AG09309 (cell line): ENCODE measurements around the gene SAP25.

ENCODE experiments used
- DNase-seq: peaks from one replicate; pipeline ENCODE4 v3.0.0-alpha.2; 2010; ENCODE audit warnings: low read depth
- H3K4me3 ChIP-seq: 2 replicates; pipeline ENCODE4 v1.5.1; 2011; ENCODE audit warnings: mild to moderate bottlenecking, low read depth, low read length, moderate library complexity; ENCODE audit not compliant: control insufficient read depth
- CTCF ChIP-seq: IDR thresholded peaks from 2 replicates; pipeline ENCODE4 v1.5.1; 2011; ENCODE audit warnings: mild to moderate bottlenecking, low read depth, low read length, inconsistent platforms; ENCODE audit not compliant: insufficient read depth, control insufficient read depth; ENCODE audit errors: missing control alignments

SAP25 gene

DNA sequence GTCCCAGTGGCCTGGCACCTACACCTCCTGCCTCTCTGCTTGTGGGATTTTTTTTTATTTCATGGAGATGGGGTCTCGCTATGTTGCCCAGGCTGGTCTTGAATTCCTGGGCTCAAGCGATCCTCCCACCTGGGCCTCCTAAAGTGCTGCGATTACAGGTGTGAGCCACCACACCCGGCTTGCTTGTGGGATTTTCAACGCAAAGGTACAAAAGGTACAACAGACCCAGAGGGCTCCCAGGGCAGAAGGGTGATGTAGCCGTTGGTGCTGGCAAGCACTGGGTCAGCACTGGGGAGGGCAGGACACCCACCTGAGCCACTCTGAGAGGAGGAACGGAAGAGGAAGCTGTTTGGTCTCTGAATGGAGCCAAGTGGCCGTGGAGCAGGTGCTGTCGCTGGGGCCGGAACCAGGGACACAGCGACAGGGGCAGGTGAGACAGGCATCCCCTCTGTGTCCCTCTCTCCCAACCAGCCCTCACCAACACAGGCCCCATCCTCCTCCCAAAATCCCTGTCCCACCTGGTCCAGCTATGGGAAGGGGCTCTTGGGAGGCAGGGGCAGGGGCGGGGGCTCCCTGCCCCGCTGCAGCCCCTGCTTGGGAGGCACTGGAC is 2.8 kb upstream of the SAP25 start:
- DNase-seq = no peak

GRCh38 chr7:100575746-100576383 is 2.2 kb upstream of the SAP25 start:
- no peak for DNase-seq
- TF ChIP-seq CTCF = no peak
- no peak overlapping the region for H3K4me3 ChIP-seq

More for the DNA sequence above, 2.8 kb upstream of the SAP25 start:
- no peak for TF ChIP-seq CTCF
- H3K4me3 ChIP-seq = no peak overlapping the region

- H3K4me3 ChIP-seq = no peak overlapping the region
Measured at GRCh38 chr7:100575206-100575631, 1.5 kb upstream of the SAP25 start.

DNA sequence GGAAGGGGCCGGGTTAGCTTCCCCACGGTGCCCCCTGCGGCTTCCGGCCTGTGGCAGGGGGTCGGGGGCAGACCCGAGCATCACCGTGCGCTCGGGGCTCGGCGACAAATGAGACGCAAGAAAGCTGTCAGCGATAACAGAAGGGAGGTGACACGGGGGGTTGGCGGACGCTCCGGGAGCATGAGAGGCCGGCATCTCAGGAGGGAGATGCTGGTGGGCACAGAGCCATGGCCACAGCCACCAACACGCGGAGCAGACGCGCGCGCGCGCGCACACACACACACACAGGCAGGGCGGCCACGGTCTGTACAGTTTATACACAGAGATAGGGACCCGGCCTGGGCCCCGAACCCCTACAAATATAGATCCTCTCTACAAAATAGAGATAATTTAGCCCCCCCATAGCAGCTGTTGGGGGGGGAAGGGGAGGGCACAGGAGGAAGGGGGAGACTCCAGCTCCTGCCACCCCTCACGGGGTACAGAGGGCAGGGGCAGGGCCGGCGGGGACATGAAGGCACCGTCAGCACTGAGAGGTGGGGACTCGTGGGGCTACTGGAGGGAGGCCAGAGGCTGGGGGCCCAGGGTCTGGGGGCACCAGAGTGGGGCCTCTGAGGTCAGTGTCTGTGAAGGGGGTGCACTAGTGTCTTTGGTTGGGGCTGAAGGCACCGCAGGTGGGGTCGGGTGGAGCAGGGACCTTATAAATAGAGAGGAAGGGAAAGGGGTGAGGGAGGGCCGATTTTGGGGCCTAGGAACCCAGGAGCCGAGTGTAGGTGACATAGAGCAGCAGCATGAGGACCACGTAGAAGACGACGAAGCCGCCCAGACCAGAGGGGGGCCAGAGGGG is 884 bp upstream of the SAP25 start:
- no peak for DNase-seq
- no peak for TF ChIP-seq CTCF
- H3K4me3 ChIP-seq = no peak overlapping the region

More at GRCh38 chr7:100575206-100575631, 1.5 kb upstream of the SAP25 start:
- DNase-seq = no peak
- TF ChIP-seq CTCF = no peak

DNA sequence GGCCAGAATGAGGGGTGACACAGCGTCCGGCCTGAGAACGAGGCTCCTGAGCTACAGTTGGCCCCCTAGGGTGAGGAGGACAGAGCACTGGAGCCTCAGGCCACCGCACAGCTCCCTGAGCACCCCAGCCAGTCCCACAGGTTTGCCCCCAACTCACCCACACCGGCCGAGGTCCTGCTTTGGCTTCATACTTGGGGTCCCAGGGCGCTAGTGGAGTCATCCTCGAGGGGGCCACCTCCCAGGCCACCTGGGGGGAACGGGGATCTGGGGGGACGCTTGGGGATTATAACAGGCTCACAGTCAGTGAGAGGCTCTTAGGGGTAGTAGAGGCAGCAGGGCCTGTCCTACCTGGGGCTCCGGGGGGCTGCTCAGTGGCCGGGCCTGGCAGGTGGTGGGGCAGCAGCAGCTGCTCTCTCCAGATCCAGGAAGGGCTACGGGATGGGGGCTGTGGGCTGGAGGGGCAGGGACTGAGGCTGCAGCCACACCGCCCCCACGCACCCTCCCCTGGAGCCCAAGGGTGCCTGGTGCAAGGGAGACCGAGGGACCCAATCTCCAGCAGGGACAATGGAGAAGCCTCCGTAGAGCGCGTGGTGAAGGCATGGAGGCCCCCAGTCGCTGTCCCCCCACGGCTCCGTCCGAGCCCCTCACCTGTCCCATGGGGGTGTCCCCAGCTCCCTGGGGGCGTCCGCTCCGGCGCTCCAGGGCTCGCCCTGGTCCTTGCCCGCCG is 588 bp downstream of the SAP25 start:
- TF ChIP-seq CTCF = no peak
- H3K4me3 ChIP-seq = no peak overlapping the region
- DNase-seq = no peak

GRCh38 chr7:100572281-100572948 is 1.3 kb downstream of the SAP25 start:
- TF ChIP-seq CTCF = no peak

More at GRCh38 chr7:100572281-100572948, 1.3 kb downstream of the SAP25 start:
- no peak for DNase-seq
- H3K4me3 ChIP-seq = no peak overlapping the region
